ENCODE data around the gene LSMEM2. TPM values are rescaled to one million over a fixed set of nuclear protein-coding genes. Genes with fewer than 3 reads are reported as not detected.

LSMEM2 gene
- total RNA-seq, 1 experiment from 2014 or later, result 0.57 TPM

GRCh38 chr3:50319894-50320625 is 41.2 kb downstream of the LSMEM2 start:
- Mint-ChIP-seq H3K27ac (peak overlapping the region; percentile 44; the same call in 1 of the 2 replicates), H3K9me3 (no peaks in the 10 kb centered on the region), H3K4me1 (peaks cover 40% of the 10 kb centered on the region), H3K4me3 (peak overlapping the region; percentile 93), H3K27me3 (ENCODE audit: low read depth) (no peaks in the 10 kb centered on the region), H3K36me3 (peaks cover 36% of the 10 kb centered on the region)
- ATAC-seq, result no peak
- ChIA-PET POLR2A (no interaction called here), CTCF (interaction anchor here (0.7 to 5.5 kb wide), 10 partner anchors 8 to 292 kb away, joined by 3 to 95 read pairs (median 4); partner anchors contain the start of genes CISH, HYAL1, HYAL3 and IFRD2)
- no peak for DNase-seq (ENCODE audit: low spot score)
- no peak for TF ChIP-seq ATF3 (CRISPR knock-in tag; conservative IDR thresholded peaks at IDR 0.05)
- 0 out of 2 replicates have a peak, but pooled peaks have one; percentile 4 for TF ChIP-seq ZNF121 (CRISPR knock-in tag; IDR thresholded peaks at IDR 0.05)

GRCh38 chr3:50320853-50321335 is 42.0 kb downstream of the LSMEM2 start:
- Mint-ChIP-seq H3K36me3 (peaks cover 35% of the 10 kb centered on the region), H3K27ac (peak overlapping the region; percentile 44), H3K27me3 (ENCODE audit: low read depth) (no peaks in the 10 kb centered on the region), H3K4me3 (peak overlapping the region; percentile 93), H3K4me1 (peaks cover 40% of the 10 kb centered on the region), H3K9me3 (no peaks in the 10 kb centered on the region)
- ATAC-seq (peak; percentile 26), DNase-seq (ENCODE audit: low spot score) (peak; percentile 81)
- ChIA-PET CTCF (interaction anchor here (0.6 to 5.5 kb wide), 39 partner anchors 12 to 1382 kb away, joined by 3 to 95 read pairs (median 4); partner anchors contain the start of genes CISH, CYB561D2, HEMK1 and HYAL1), POLR2A (interaction anchor here (0.6 to 2.0 kb wide), 5 partner anchors 16 to 124 kb away, joined by 3 to 8 read pairs (median 5); partner anchors contain the start of genes HYAL3 and NAA80)
- TF ChIP-seq MAX (CRISPR knock-in tag; IDR thresholded peaks at IDR 0.05) (peak; percentile 42; the same call in 1 of the 2 replicates), ZNF317 (CRISPR knock-in tag; IDR thresholded peaks at IDR 0.05; ENCODE audit: borderline replicate concordance, low read depth) (0 out of 2 replicates have a peak, but pooled peaks have one; percentile 26), CREB1 (CRISPR knock-in tag; IDR thresholded peaks at IDR 0.05) (no peak), ZNF416 (CRISPR knock-in tag; IDR thresholded peaks at IDR 0.05) (no peak), PRRX2 (CRISPR knock-in tag; IDR thresholded peaks at IDR 0.05) (no peak), OVOL2 (CRISPR knock-in tag; IDR thresholded peaks at IDR 0.05; ENCODE audit: borderline replicate concordance) (no peak), RELA (CRISPR knock-in tag; IDR thresholded peaks at IDR 0.05; ENCODE audit: borderline replicate concordance) (peak; percentile 71; the same call in 1 of the 2 replicates), ZBTB43 (CRISPR knock-in tag; IDR thresholded peaks at IDR 0.05) (peak; percentile 38; the same call in 1 of the 2 replicates), TP53 (CRISPR knock-in tag; IDR thresholded peaks at IDR 0.05) (peak; percentile 52; the same call in 1 of the 2 replicates), ERG (CRISPR knock-in tag; IDR thresholded peaks at IDR 0.05) (no peak), E2F4 (CRISPR knock-in tag; IDR thresholded peaks at IDR 0.05; ENCODE audit: borderline replicate concordance, low read depth) (no peak), ZNF425 (CRISPR knock-in tag; conservative IDR thresholded peaks at IDR 0.05) (no peak), FOXP1 (CRISPR knock-in tag; IDR thresholded peaks at IDR 0.05; ENCODE audit: borderline replicate concordance) (peak; percentile 79; the same call in 1 of the 2 replicates), MYBL2 (CRISPR knock-in tag; IDR thresholded peaks at IDR 0.05) (0 out of 2 replicates have a peak, but pooled peaks have one; percentile 36), ZNF263 (CRISPR knock-in tag; IDR thresholded peaks at IDR 0.05; ENCODE audit: low read depth) (0 out of 2 replicates have a peak, but pooled peaks have one; percentile 13), USF1 (CRISPR knock-in tag; IDR thresholded peaks at IDR 0.05) (peak; percentile 58; the same call in 1 of the 2 replicates), USF2 (CRISPR knock-in tag; IDR thresholded peaks at IDR 0.05) (peak; percentile 81), KAT7 (CRISPR knock-in tag; IDR thresholded peaks at IDR 0.05; ENCODE audit: borderline replicate concordance) (peak; percentile 99)

Measured in WTC11 (cell line).